ENCODE data around the gene FAM180B. TPM values are rescaled to one million over a fixed set of nuclear protein-coding genes. Genes with fewer than 3 reads are reported as not detected.
A peak's percentile ranks its signal among the peaks of the same experiment; 100 is the strongest.

Gene FAM180B
- total and polyA plus RNA-seq, 2 of the 13 experiments (the other 11 are each of a cell fraction or from before 2014, with no cell fraction given) = 0.40 to 1.0 TPM

DNA sequence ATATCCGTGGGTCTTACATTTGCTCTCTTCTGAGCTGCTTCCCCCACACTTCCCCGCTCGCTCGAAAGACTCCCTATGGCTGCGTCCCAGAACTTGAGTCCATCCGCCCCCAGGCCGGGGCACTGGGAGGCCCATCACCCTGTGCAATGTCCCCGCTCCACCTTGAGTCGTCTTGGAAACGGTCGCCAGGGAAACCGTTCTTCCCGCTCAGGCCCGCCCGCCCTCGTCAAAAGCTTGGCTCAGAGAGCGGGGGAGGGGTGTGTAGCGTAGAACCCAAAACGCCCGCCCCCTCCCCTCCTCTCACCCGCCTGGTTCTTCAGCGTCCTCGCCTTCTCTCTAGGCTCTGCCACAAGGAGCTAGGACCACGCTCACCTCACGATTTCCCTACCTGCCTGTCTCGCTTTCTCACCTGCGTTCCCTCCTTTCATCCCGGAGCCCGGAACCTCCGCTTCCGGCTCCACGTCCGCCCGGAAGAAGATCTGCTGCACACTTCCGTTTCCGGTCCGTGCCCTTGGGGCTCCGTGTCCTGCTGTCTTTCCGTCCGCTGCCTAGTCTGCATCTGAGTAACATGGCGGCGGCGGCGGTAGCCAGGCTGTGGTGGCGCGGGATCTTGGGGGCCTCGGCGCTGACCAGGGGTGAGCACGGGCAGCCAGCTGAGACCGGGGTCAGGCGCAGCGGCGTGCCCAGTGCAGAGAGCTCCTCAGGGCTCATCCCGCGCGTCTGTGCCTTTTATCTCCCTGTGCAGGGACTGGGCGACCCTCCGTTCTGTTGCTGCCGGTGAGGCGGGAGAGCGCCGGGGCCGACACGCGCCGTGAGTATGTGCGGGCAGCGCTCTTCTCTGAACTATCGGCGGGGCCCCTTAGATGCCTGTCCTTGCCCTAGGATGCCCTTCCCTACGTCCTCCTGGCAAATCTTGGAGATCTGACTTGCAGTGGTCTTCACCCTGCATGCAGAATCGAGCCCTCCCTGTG lies 7.7 kb upstream of the FAM180B start, which contains the start of the genes KBTBD4 and NDUFS3 (continued):
- no peak for TF ChIP-seq MBD4 (IDR thresholded peaks at IDR 0.05; ENCODE audit: borderline replicate concordance, low read length)
- TF ChIP-seq MIER2 (CRISPR knock-in tag; IDR thresholded peaks at IDR 0.05) = peak; percentile 91
- peak; percentile 58 for TF ChIP-seq PAX8 (CRISPR knock-in tag; IDR thresholded peaks at IDR 0.05; ENCODE audit: borderline replicate concordance)
- no peak for TF ChIP-seq ATF7 (IDR thresholded peaks at IDR 0.05)
- no peak for TF ChIP-seq ATF7 (CRISPR knock-in tag; IDR thresholded peaks at IDR 0.05)
- peak; percentile 76 for TF ChIP-seq MED1 (CRISPR knock-in tag; IDR thresholded peaks at IDR 0.05)
- TF ChIP-seq, protein P1, sequence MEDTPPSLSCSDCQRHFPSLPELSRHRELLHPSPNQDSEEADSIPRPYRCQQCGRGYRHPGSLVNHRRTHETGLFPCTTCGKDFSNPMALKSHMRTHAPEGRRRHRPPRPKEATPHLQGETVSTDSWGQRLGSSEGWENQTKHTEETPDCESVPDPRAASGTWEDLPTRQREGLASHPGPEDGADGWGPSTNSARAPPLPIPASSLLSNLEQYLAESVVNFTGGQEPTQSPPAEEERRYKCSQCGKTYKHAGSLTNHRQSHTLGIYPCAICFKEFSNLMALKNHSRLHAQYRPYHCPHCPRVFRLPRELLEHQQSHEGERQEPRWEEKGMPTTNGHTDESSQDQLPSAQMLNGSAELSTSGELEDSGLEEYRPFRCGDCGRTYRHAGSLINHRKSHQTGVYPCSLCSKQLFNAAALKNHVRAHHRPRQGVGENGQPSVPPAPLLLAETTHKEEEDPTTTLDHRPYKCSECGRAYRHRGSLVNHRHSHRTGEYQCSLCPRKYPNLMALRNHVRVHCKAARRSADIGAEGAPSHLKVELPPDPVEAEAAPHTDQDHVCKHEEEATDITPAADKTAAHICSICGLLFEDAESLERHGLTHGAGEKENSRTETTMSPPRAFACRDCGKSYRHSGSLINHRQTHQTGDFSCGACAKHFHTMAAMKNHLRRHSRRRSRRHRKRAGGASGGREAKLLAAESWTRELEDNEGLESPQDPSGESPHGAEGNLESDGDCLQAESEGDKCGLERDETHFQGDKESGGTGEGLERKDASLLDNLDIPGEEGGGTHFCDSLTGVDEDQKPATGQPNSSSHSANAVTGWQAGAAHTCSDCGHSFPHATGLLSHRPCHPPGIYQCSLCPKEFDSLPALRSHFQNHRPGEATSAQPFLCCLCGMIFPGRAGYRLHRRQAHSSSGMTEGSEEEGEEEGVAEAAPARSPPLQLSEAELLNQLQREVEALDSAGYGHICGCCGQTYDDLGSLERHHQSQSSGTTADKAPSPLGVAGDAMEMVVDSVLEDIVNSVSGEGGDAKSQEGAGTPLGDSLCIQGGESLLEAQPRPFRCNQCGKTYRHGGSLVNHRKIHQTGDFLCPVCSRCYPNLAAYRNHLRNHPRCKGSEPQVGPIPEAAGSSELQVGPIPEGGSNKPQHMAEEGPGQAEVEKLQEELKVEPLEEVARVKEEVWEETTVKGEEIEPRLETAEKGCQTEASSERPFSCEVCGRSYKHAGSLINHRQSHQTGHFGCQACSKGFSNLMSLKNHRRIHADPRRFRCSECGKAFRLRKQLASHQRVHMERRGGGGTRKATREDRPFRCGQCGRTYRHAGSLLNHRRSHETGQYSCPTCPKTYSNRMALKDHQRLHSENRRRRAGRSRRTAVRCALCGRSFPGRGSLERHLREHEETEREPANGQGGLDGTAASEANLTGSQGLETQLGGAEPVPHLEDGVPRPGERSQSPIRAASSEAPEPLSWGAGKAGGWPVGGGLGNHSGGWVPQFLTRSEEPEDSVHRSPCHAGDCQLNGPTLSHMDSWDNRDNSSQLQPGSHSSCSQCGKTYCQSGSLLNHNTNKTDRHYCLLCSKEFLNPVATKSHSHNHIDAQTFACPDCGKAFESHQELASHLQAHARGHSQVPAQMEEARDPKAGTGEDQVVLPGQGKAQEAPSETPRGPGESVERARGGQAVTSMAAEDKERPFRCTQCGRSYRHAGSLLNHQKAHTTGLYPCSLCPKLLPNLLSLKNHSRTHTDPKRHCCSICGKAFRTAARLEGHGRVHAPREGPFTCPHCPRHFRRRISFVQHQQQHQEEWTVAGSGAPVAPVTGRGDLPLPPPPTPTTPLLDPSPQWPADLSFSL (CRISPR knock-in tag; IDR thresholded peaks at IDR 0.05) = no peak
- peak; percentile 51; the same call in 1 of the 2 replicates for TF ChIP-seq RAD21 (CRISPR knock-in tag; IDR thresholded peaks at IDR 0.05)
- TF ChIP-seq MYC (CRISPR knock-in tag; IDR thresholded peaks at IDR 0.05; ENCODE audit: borderline replicate concordance) = peak; percentile 88
- peak; percentile 99 for TF ChIP-seq PHF20 (CRISPR knock-in tag; IDR thresholded peaks at IDR 0.05)
- TF ChIP-seq ZNF674 (CRISPR knock-in tag; IDR thresholded peaks at IDR 0.05; ENCODE audit: low read depth) = no peak
- TF ChIP-seq ZNF264 (CRISPR knock-in tag; IDR thresholded peaks at IDR 0.05) = peak; percentile 56; the same call in 1 of the 2 replicates
- peak; percentile 70; the same call in 1 of the 2 replicates for TF ChIP-seq ZNF143 (CRISPR knock-in tag; IDR thresholded peaks at IDR 0.05)
- TF ChIP-seq, protein P2, sequence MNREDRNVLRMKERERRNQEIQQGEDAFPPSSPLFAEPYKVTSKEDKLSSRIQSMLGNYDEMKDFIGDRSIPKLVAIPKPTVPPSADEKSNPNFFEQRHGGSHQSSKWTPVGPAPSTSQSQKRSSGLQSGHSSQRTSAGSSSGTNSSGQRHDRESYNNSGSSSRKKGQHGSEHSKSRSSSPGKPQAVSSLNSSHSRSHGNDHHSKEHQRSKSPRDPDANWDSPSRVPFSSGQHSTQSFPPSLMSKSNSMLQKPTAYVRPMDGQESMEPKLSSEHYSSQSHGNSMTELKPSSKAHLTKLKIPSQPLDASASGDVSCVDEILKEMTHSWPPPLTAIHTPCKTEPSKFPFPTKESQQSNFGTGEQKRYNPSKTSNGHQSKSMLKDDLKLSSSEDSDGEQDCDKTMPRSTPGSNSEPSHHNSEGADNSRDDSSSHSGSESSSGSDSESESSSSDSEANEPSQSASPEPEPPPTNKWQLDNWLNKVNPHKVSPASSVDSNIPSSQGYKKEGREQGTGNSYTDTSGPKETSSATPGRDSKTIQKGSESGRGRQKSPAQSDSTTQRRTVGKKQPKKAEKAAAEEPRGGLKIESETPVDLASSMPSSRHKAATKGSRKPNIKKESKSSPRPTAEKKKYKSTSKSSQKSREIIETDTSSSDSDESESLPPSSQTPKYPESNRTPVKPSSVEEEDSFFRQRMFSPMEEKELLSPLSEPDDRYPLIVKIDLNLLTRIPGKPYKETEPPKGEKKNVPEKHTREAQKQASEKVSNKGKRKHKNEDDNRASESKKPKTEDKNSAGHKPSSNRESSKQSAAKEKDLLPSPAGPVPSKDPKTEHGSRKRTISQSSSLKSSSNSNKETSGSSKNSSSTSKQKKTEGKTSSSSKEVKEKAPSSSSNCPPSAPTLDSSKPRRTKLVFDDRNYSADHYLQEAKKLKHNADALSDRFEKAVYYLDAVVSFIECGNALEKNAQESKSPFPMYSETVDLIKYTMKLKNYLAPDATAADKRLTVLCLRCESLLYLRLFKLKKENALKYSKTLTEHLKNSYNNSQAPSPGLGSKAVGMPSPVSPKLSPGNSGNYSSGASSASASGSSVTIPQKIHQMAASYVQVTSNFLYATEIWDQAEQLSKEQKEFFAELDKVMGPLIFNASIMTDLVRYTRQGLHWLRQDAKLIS (CRISPR knock-in tag; IDR thresholded peaks at IDR 0.05) = no peak
- TF ChIP-seq, protein P3, sequence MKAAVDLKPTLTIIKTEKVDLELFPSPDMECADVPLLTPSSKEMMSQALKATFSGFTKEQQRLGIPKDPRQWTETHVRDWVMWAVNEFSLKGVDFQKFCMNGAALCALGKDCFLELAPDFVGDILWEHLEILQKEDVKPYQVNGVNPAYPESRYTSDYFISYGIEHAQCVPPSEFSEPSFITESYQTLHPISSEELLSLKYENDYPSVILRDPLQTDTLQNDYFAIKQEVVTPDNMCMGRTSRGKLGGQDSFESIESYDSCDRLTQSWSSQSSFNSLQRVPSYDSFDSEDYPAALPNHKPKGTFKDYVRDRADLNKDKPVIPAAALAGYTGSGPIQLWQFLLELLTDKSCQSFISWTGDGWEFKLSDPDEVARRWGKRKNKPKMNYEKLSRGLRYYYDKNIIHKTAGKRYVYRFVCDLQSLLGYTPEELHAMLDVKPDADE (CRISPR knock-in tag; IDR thresholded peaks at IDR 0.05) = no peak
- TF ChIP-seq, protein P4, sequence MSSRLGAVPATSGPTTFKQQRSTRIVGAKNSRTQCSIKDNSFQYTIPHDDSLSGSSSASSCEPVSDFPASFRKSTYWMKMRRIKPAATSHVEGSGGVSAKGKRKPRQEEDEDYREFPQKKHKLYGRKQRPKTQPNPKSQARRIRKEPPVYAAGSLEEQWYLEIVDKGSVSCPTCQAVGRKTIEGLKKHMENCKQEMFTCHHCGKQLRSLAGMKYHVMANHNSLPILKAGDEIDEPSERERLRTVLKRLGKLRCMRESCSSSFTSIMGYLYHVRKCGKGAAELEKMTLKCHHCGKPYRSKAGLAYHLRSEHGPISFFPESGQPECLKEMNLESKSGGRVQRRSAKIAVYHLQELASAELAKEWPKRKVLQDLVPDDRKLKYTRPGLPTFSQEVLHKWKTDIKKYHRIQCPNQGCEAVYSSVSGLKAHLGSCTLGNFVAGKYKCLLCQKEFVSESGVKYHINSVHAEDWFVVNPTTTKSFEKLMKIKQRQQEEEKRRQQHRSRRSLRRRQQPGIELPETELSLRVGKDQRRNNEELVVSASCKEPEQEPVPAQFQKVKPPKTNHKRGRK (CRISPR knock-in tag; IDR thresholded peaks at IDR 0.05) = no peak
